Measurements from ENCODE around the gene LIAS.

- TF ChIP-seq CTCF (IDR thresholded peaks at IDR 0.05 in 2 of 3, conservative IDR thresholded peaks at IDR 0.05 in 1 of 3; ENCODE audit: control insufficient read depth in 2 of 3, extremely low read depth in 1 of 3, insufficient read depth in 1 of 3, low read depth in 3 of 3, low read length in 3 of 3) = no peak
- TF ChIP-seq BRCA1 (IDR thresholded peaks at IDR 0.05; ENCODE audit: low read depth, low read length) = no peak
- no peak for TF ChIP-seq DPF2 (IDR thresholded peaks at IDR 0.05)
- no peak for TF ChIP-seq PML (IDR thresholded peaks at IDR 0.05; ENCODE audit: low read length)
- no peak for TF ChIP-seq REST (IDR thresholded peaks at IDR 0.05; ENCODE audit: low read depth, low read length)
- no peak for TF ChIP-seq BACH1 (IDR thresholded peaks at IDR 0.05; ENCODE audit: borderline replicate concordance)
- no peak for TF ChIP-seq MXI1 (IDR thresholded peaks at IDR 0.05; ENCODE audit: low read depth, low read length)
- TF ChIP-seq PBX3 (IDR thresholded peaks at IDR 0.05; ENCODE audit: insufficient replicate concordance, low read depth, low read length) = no peak
- TF ChIP-seq ELK1 (IDR thresholded peaks at IDR 0.05; ENCODE audit: low read depth, low read length) = no peak
- no peak for TF ChIP-seq NFYB (IDR thresholded peaks at IDR 0.05; ENCODE audit: insufficient read depth, low read depth, low read length)
Measured at GRCh38 chr4:39422247-39422646, 36.6 kb upstream of the LIAS start.

All from GM12878 (cell line).